MCF 10A (cell line): ENCODE measurements around the gene BLOC1S1. TPM values are rescaled to one million over a fixed set of nuclear protein-coding genes. Genes with fewer than 3 reads are reported as not detected.

Experiments used
- BruUV-seq: library from RNA; stranded (reverse); fragments of 400-500 nt; replicated peaks from 2 replicates; lab custom pipeline; 2021; lab: Mats Ljungman, UMichigan
- CTCF ChIA-PET: fragments of 300-600 bp; sonication (Branson Sonifier 250); formaldehyde crosslinking; extraction: SDS; loops from one replicate; lab custom pipeline; 2021; ENCODE audit warnings: antibody characterized with exemption, inconsistent platforms; lab: Yijun Ruan, JAX
- POLR2A ChIA-PET: fragments of 300-600, 350-650 bp; sonication (Branson Sonifier 250); formaldehyde crosslinking; extraction: SDS; loops from one replicate; lab custom pipeline; 2020; ENCODE audit warnings: antibody characterized with exemption, inconsistent platforms; lab: Yijun Ruan, JAX
- DNase-seq: peaks from one replicate; pipeline ENCODE4 v3.0.0-alpha.2; 2018; ENCODE audit not compliant: unreplicated experiment
- H3K27ac Mint-ChIP-seq: one replicate; pipeline ENCODE4 v1.8.0; 2022; ENCODE audit warnings: mild to moderate bottlenecking, low read depth, mixed read lengths; ENCODE audit not compliant: unreplicated experiment
- H3K27me3 Mint-ChIP-seq: one replicate; pipeline ENCODE4 v1.8.0; 2022; ENCODE audit warnings: mixed read lengths; ENCODE audit not compliant: insufficient read depth, unreplicated experiment
- H3K36me3 Mint-ChIP-seq: one replicate; pipeline ENCODE4 v1.8.0; 2022; ENCODE audit warnings: mild to moderate bottlenecking, moderate library complexity, mixed read lengths; ENCODE audit not compliant: insufficient read depth, unreplicated experiment
- H3K4me1 Mint-ChIP-seq: one replicate; pipeline ENCODE4 v1.8.0; 2022; ENCODE audit warnings: mixed read lengths; ENCODE audit not compliant: insufficient read depth, unreplicated experiment
- H3K4me3 Mint-ChIP-seq: one replicate; pipeline ENCODE4 v1.8.0; 2022; ENCODE audit warnings: mild to moderate bottlenecking, moderate library complexity, mixed read lengths; ENCODE audit not compliant: unreplicated experiment
- H3K9me3 Mint-ChIP-seq: one replicate; pipeline ENCODE4 v1.8.0; 2022; ENCODE audit warnings: mixed read lengths; ENCODE audit not compliant: unreplicated experiment
- intact Hi-C: fragments of 100-400 bp; cut with micrococcal nuclease; formaldehyde crosslinking; loops from 2 replicates; pipeline ENCODE4 v1.14.1; 2022
- total RNA-seq: library from RNA; stranded (reverse); gene quantifications from 2 replicates; pipeline ENCODE4 v1.2.3, GENCODE V29; 2022
- TF ChIP-seq, protein P1 (sequence below): fragments of 200-600 bp; IDR thresholded peaks from one replicate; pipeline ENCODE4 v1.8.0; 2022; ENCODE audit warnings: antibody characterized with exemption, mild to moderate bottlenecking; ENCODE audit not compliant: unreplicated experiment

The BLOC1S1 gene
- total RNA-seq, 1 experiment from 2014 or later, result 75.8 TPM

DNA sequence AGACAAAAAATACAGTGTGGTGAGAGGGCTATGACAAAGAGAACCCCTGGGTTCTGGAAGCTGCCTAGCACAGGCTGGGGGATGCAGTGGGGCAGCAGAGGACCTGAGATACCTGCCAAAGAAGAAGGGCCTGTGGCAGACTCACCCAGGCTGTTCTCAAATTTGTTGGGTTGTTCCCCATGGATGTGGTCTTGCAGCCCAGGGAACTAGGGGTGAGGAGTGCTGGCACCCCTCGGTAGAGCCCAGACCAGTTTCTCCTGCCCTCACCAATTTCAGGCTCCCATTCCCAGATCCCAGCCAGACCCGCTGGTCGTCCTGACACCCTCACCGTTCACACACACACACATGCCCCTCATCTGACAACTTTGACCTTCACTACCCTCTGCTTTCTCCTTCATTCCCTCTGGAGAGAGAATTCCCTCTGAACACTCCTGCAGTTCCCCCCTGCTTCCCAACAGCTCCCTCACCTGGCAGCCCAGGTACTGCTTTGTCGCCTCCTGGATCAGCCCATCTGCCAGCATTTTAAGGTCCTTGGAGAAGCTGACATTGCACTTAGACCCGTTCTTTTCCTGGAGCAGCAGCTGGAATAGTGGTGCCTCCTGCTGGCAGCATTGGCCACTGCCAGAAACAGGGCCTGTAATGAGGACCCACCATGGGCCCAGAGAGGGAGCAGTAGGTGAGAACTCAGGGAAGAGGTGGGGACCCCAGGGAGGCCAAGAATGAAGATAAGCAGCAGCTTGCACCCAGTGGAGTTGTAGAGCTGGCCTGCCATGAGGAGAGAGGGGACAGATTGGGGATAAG is 21.1 kb downstream of the BLOC1S1 start:
- POLR2A ChIA-PET, result interaction anchor here (0.6 kb wide), 2 partner anchors 70 to 771 kb away, joined by 3 read pairs; no protein-coding TSS in a partner anchor
- Mint-ChIP-seq H3K9me3 (no peaks in the 10 kb centered on the region), H3K27me3 (peaks cover 5% of the 10 kb centered on the region), H3K27ac (no peak overlapping the region), H3K36me3 (peaks cover 6% of the 10 kb centered on the region), H3K4me3 (no peak overlapping the region), H3K4me1 (peaks cover 27% of the 10 kb centered on the region)
- BruUV-seq, result no TSS peak
- CTCF ChIA-PET, result interaction anchor here (0.6 to 3.8 kb wide), 19 partner anchors 11 to 415 kb away, joined by 3 to 36 read pairs (median 3); partner anchors contain the start of genes MYL6B, ORMDL2, SARNP and ZC3H10
- intact Hi-C loops, result loop anchor here (1.0 to 10.0 kb wide), 5 partner anchors 56 to 550 kb away; partner anchors contain the start of genes NABP2 and RNF41
- TF ChIP-seq, protein P1, sequence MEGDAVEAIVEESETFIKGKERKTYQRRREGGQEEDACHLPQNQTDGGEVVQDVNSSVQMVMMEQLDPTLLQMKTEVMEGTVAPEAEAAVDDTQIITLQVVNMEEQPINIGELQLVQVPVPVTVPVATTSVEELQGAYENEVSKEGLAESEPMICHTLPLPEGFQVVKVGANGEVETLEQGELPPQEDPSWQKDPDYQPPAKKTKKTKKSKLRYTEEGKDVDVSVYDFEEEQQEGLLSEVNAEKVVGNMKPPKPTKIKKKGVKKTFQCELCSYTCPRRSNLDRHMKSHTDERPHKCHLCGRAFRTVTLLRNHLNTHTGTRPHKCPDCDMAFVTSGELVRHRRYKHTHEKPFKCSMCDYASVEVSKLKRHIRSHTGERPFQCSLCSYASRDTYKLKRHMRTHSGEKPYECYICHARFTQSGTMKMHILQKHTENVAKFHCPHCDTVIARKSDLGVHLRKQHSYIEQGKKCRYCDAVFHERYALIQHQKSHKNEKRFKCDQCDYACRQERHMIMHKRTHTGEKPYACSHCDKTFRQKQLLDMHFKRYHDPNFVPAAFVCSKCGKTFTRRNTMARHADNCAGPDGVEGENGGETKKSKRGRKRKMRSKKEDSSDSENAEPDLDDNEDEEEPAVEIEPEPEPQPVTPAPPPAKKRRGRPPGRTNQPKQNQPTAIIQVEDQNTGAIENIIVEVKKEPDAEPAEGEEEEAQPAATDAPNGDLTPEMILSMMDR, result peak; percentile 63
- peak; percentile 81 for DNase-seq

DNA sequence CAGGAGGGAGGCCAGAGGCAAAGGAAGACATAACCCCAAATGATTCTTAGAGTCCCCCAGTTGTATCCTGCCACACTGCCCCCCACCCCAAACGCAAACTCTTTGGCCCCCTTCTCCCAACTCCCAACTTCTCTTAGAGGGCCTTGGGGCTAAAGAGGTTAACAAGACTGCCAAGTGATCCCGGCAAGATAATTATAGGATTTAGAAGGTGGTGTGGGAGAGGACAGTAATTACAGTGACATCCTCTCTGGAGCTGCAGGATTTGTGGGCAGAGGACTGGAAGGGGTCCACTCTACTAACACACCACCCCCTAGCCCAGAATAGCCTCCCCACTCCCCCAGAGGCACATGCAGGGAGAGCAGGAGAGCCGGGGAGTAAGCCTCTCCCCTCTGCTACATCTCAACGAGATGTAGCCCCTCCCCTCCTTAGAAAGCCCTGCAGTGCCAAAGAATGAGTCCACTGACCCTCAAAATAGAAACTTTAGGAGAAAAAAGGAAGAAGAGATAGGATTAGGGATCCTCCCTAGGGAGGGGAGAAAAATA is 21.8 kb downstream of the BLOC1S1 start:
- DNase-seq, result no peak
- H3K4me1 Mint-ChIP-seq, result peaks cover 34% of the 10 kb centered on the region
- POLR2A ChIA-PET, result interaction anchor here (0.6 to 3.5 kb wide), 10 partner anchors 8 to 378 kb away, joined by 3 to 41 read pairs (median 5); partner anchors contain the start of genes CD63, ORMDL2, SARNP and SUOX
- peaks cover 12% of the 10 kb centered on the region for H3K27me3 Mint-ChIP-seq
- H3K27ac Mint-ChIP-seq, result peak overlapping the region; percentile 73
- H3K36me3 Mint-ChIP-seq, result peaks cover 1% of the 10 kb centered on the region
- CTCF ChIA-PET, result interaction anchor here (0.6 to 4.8 kb wide), 40 partner anchors 8 to 414 kb away, joined by 3 to 40 read pairs (median 6); partner anchors contain the start of genes CD63, MYL6B, ORMDL2 and SARNP
- TF ChIP-seq, protein P1, result no peak
- intact Hi-C loops, result loop anchor here (1.0 to 10.0 kb wide), 8 partner anchors 57 to 550 kb away; partner anchors contain the start of genes NABP2 and RNF41
- H3K9me3 Mint-ChIP-seq, result no peaks in the 10 kb centered on the region
- no peak overlapping the region for H3K4me3 Mint-ChIP-seq
- no TSS peak for BruUV-seq

DNA sequence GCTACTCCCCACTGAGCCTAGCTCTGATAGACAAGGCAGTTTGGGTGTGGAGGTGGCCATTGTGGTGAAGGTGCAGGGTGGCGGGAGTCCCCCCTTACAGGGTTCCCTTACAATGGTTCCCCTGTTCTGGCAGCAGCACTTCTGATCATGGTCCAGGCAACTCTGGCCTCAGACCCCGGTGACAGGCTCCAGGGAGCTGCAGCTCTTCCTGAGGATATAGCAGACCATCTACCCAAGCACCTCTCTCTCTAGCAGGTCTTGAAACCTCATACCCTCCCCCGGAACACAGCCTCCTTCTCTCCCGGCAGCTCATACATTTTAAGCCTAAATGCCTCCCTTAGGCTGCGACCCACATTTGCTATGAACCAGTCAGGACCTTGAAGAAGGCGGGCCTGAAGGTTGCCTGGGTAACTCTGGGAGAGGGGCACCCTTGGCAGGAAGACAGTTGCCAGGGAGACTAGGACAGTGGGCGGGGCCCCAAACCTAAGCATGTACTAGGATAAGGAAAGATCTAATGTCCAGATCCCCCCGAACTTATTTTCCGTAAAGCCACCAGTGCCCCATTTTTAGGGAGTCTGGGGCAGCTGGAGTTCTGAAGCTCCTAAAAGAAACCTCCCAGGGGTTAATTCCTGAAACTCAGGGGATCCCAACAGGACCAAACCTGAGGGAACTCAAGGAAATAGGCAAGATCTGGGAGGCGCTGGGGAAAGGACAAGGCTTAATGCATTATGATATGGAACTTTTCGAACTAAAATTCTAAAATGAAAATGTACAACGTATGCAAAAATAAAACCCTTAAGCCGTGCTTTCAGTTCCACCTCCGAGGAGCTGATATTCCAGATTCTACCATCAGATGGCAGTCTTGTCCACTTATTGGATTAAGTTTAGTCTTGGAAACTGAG is 22.5 kb downstream of the BLOC1S1 start:
- Mint-ChIP-seq H3K9me3 (no peaks in the 10 kb centered on the region), H3K36me3 (no peaks in the 10 kb centered on the region), H3K27ac (peak overlapping the region; percentile 73), H3K4me3 (peak overlapping the region; percentile 74), H3K27me3 (peaks cover 17% of the 10 kb centered on the region), H3K4me1 (peaks cover 38% of the 10 kb centered on the region)
- TF ChIP-seq, protein P1, result peak; percentile 78
- DNase-seq, result peak; percentile 86
- CTCF ChIA-PET, result interaction anchor here (0.6 to 4.8 kb wide), 56 partner anchors 8 to 725 kb away, joined by 3 to 40 read pairs (median 4); partner anchors contain the start of genes CD63, DNAJC14, MYL6B and ORMDL2
- no TSS peak for BruUV-seq
- intact Hi-C loops, result loop anchor here (1.0 to 10.0 kb wide), 8 partner anchors 58 to 551 kb away; partner anchors contain the start of genes NABP2, RNF41, RPS26 and ZC3H10
- POLR2A ChIA-PET, result interaction anchor here (0.6 to 3.5 kb wide), 24 partner anchors 9 to 424 kb away, joined by 3 to 41 read pairs (median 4); partner anchors contain the start of genes CD63, DGKA, DNAJC14 and MYL6
